Transverse colon (tissue), 4 donors: ENCODE data around the gene RNF224. TPM values are rescaled to one million over a fixed set of nuclear protein-coding genes. Genes with fewer than 3 reads are reported as not detected.

Experiments used
- DNase-seq: peaks from one replicate; pipeline ENCODE4 v3.0.0-alpha.2; 2019
- H3K27ac ChIP-seq, 4 donors: fragments of 200-600 bp; sonication (generic); 2 replicates each; pipeline ENCODE4 v1.5.1; 2016 to 2018; ENCODE audit warnings: inconsistent platforms in 4 of 4
- H3K27me3 ChIP-seq: fragments of 200-600 bp; sonication (generic); 2 replicates; pipeline ENCODE4 v1.5.1; 2017; ENCODE audit warnings: inconsistent platforms
- H3K36me3 ChIP-seq, 4 donors: fragments of 200-600 bp; sonication (generic); 2 replicates each; pipeline ENCODE4 v1.5.1; 2017 to 2019; ENCODE audit warnings: inconsistent platforms in 4 of 4
- H3K4me1 ChIP-seq, 4 donors: fragments of 200-600 bp; sonication (generic); 2 replicates each; pipeline ENCODE4 v1.5.1; 2017 to 2020; ENCODE audit warnings: inconsistent platforms in 4 of 4
- H3K4me3 ChIP-seq, 4 donors: fragments of 200-600 bp; sonication (generic); 1 replicate in 1 of 4; 2 replicates in 3 of 4; pipeline versions ENCODE4 v1.5.1 to v1.6.1; 2017 to 2019; ENCODE audit warnings: inconsistent platforms in 4 of 4
- H3K9me3 ChIP-seq, 2 donors: fragments of 200-600 bp; sonication (generic); 2 replicates each; pipeline ENCODE4 v1.5.1; 2017 to 2019; ENCODE audit warnings: inconsistent platforms in 2 of 2
- CTCF ChIP-seq, 5 experiments: fragments of 200-600 bp in 3 of 5; fragments of 450-650 bp in 2 of 5; sonication (generic) in 3 of 5; IDR thresholded peaks; 1 replicate in 2 of 5; 2 replicates in 3 of 5; pipeline ENCODE4 v1.5.1; 2016 to 2017; ENCODE audit warnings: antibody characterized with exemption in 5 of 5, inconsistent platforms in 3 of 5, mild to moderate bottlenecking in 2 of 5, moderate library complexity in 1 of 5
- EP300 ChIP-seq: sonication (generic); formaldehyde crosslinking; IDR thresholded peaks from one replicate; pipeline ENCODE4 v1.6.1; 2017; ENCODE audit warnings: antibody characterized with exemption, low read depth
- POLR2A ChIP-seq: fragments of 450-650 bp; IDR thresholded peaks from one replicate; pipeline ENCODE4 v1.6.1; 2016; ENCODE audit warnings: antibody characterized with exemption, mild to moderate bottlenecking, moderate library complexity
- POLR2AphosphoS5 ChIP-seq, 3 donors: sonication (generic); formaldehyde crosslinking; IDR thresholded peaks; one replicate each; pipeline ENCODE4 v1.6.1; 2016; ENCODE audit warnings: antibody characterized with exemption in 3 of 3
- WGBS, 2 donors: methylation state at CpG; one replicate each; pipeline ENCODE4 v1.1.5; 2018; ENCODE audit warnings: low coverage in 1 of 2; 5-methylcytosine and 5-hydroxymethylcytosine counted together
- in situ Hi-C, 4 donors: fragments of 200-750 bp; cut with MboI; loops; one replicate each; pipeline versions ENCODE4 v1.15.0 to v1.15.1; 2017; ENCODE audit warnings: low sequenced_read_pairs in 3 of 4, low pct_ligation_motif_present in 1 of 4, low pct_unique_long_range_greater_than_20kb in 1 of 4
- intact Hi-C: fragments of 100-400 bp; cut with DNase I; formaldehyde crosslinking; loops from one replicate; pipeline ENCODE4 v1.15.1; 2023; ENCODE audit warnings: low total_unique reads
- total RNA-seq, 4 donors: library from RNA; depleted of rRNA; stranded (reverse); fragments of >200 nt; gene quantifications; one replicate each; pipeline ENCODE4 v1.1.0, GENCODE V29; 2016

The RNF224 gene
- not detected for total RNA-seq

GRCh38 chr9:137227054-137227852 is at the start of gene RNF224:
RNF224 (plus strand) TSS chr9:137227502; CDS start chr9:137228336, 834 bp downstream.
- H3K9me3 ChIP-seq = no peaks in the 10 kb centered on the region
- intact Hi-C loops = loop anchor here (5.0 kb wide), 1 partner anchor 100 kb away; no protein-coding TSS in a partner anchor
- peaks cover 43% of the 10 kb centered on the region for H3K27me3 ChIP-seq
- WGBS, 2 donors = 33% methylated on average over 25 of the region's 25 CpGs; no CpG with 5 or more reads in 1 of the 2 donors
- H3K4me1 ChIP-seq = peaks cover 13 to 47% (median 34%) of the 10 kb centered on the region in 4 donors
- DNase-seq = peak; percentile 88
- peak; percentile 78 to 97 (median 89) for TF ChIP-seq CTCF (IDR thresholded peaks at IDR 0.05)
- TF ChIP-seq POLR2A = no peak
- TF ChIP-seq EP300 = no peak
- no peak for TF ChIP-seq POLR2AphosphoS5 (IDR thresholded peaks at IDR 0.05)
- H3K4me3 ChIP-seq = no peak within 1 kb of the TSS
- in situ Hi-C loops = loop anchor here in 1 of 4 donors (10.0 kb wide), 1 partner anchor 102 kb away; no protein-coding TSS in a partner anchor
- no peak within 1 kb of the TSS for H3K27ac ChIP-seq
- H3K36me3 ChIP-seq = no peaks in the 10 kb centered on the region

- in situ Hi-C loops = no loop called here
- no peak for DNase-seq
- Histone ChIP-seq H3K4me1 (peaks cover 0 to 8% (median 4%) of the 10 kb centered on the region in 4 donors), H3K4me3 (no peak overlapping the region), H3K27ac (no peak overlapping the region), H3K27me3 (peaks cover 15% of the 10 kb centered on the region), H3K36me3 (peaks cover 0 to 32% (median 14%) of the 10 kb centered on the region in 4 donors), H3K9me3 (no peaks in the 10 kb centered on the region)
- intact Hi-C loops = no loop called here
- TF ChIP-seq EP300 = no peak
- TF ChIP-seq POLR2AphosphoS5 (IDR thresholded peaks at IDR 0.05) = no peak
- no peak for TF ChIP-seq CTCF (IDR thresholded peaks at IDR 0.05)
- no peak for TF ChIP-seq POLR2A
- 95% methylated on average over 21 of the region's 23 CpGs; no CpG with 5 or more reads in 1 of the 2 donors for WGBS, 2 donors
Measured at GRCh38 chr9:137178201-137178938, 48.9 kb upstream of the RNF224 start.

- no peaks in the 10 kb centered on the region for H3K9me3 ChIP-seq
- 95% methylated on average over 19 of the region's 19 CpGs; no CpG with 5 or more reads in 1 of the 2 donors for WGBS, 2 donors
- in situ Hi-C loops (no loop called here), intact Hi-C loops (no loop called here)
- peaks cover 0 to 8% (median 4%) of the 10 kb centered on the region in 4 donors for H3K4me1 ChIP-seq
- TF ChIP-seq POLR2AphosphoS5 (IDR thresholded peaks at IDR 0.05) (no peak), POLR2A (no peak), CTCF (IDR thresholded peaks at IDR 0.05) (no peak)
- H3K4me3 ChIP-seq = no peak overlapping the region
- peaks cover 10% of the 10 kb centered on the region for H3K27me3 ChIP-seq
- DNase-seq = no peak
- H3K36me3 ChIP-seq = peaks cover 0 to 39% (median 17%) of the 10 kb centered on the region in 4 donors
- no peak overlapping the region for H3K27ac ChIP-seq
Measured at GRCh38 chr9:137178939-137179630, 48.2 kb upstream of the RNF224 start.
